ENCODE measurements around the gene ARHGAP22.

ARHGAP22 gene

GRCh38 chr10:48633381-48634197 lies 28.7 kb upstream of the ARHGAP22 start:
- TF ChIP-seq POLR2AphosphoS5 (IDR thresholded peaks at IDR 0.05; ENCODE audit: low read depth, low read length) (no peak), SIN3A (IDR thresholded peaks at IDR 0.05; ENCODE audit: borderline replicate concordance, insufficient read depth, low read length) (no peak), TAF1 (IDR thresholded peaks at IDR 0.05; ENCODE audit: borderline replicate concordance, insufficient read depth, low read length) (no peak), REST (IDR thresholded peaks at IDR 0.05; ENCODE audit: insufficient read depth in 1 of 2, low read depth in 2 of 2, low read length in 2 of 2) (no peak), FOXP2 (optimal IDR thresholded peaks at IDR 0.05; ENCODE audit: borderline replicate concordance, extremely low read depth, extremely low read length, insufficient read depth) (no peak)

GRCh38 chr10:48632166-48632565 lies 27.3 kb upstream of the ARHGAP22 start:
- TF ChIP-seq FOXP2 (optimal IDR thresholded peaks at IDR 0.05; ENCODE audit: borderline replicate concordance, extremely low read depth, extremely low read length, insufficient read depth) (no peak), TAF1 (IDR thresholded peaks at IDR 0.05; ENCODE audit: borderline replicate concordance, insufficient read depth, low read length) (no peak), SIN3A (IDR thresholded peaks at IDR 0.05; ENCODE audit: borderline replicate concordance, insufficient read depth, low read length) (no peak), POLR2AphosphoS5 (IDR thresholded peaks at IDR 0.05; ENCODE audit: low read depth, low read length) (no peak), REST (IDR thresholded peaks at IDR 0.05; ENCODE audit: insufficient read depth in 1 of 2, low read depth in 2 of 2, low read length in 2 of 2) (no peak)

- TF ChIP-seq REST (IDR thresholded peaks at IDR 0.05; ENCODE audit: insufficient read depth in 1 of 2, low read depth in 2 of 2, low read length in 2 of 2): no peak
These were observed 23.2 kb upstream of the ARHGAP22 start for GRCh38 chr10:48627984-48628609.

- TF ChIP-seq REST (IDR thresholded peaks at IDR 0.05; ENCODE audit: insufficient read depth in 1 of 2, low read depth in 2 of 2, low read length in 2 of 2) (no peak), POLR2AphosphoS5 (IDR thresholded peaks at IDR 0.05; ENCODE audit: low read depth, low read length) (no peak), FOXP2 (optimal IDR thresholded peaks at IDR 0.05; ENCODE audit: borderline replicate concordance, extremely low read depth, extremely low read length, insufficient read depth) (no peak), TAF1 (IDR thresholded peaks at IDR 0.05; ENCODE audit: borderline replicate concordance, insufficient read depth, low read length) (no peak), SIN3A (IDR thresholded peaks at IDR 0.05; ENCODE audit: borderline replicate concordance, insufficient read depth, low read length) (no peak)
These were observed 22.3 kb upstream of the ARHGAP22 start for GRCh38 chr10:48626986-48627731.

All from PFSK-1 (cell line).